Glomerular endothelial cell (primary cell): ENCODE data around the gene SPATA16. TPM values are rescaled to one million over a fixed set of nuclear protein-coding genes. Genes with fewer than 3 reads are reported as not detected.

Experiments
- DNase-seq: peaks from one replicate; pipeline ENCODE4 v3.0.0-alpha.2; 2011; ENCODE audit warnings: low read depth, low spot score; ENCODE audit errors: extremely low read depth
- total RNA-seq: library from RNA; depleted of rRNA; stranded (reverse); fragments of >200 nt; gene quantifications from 2 replicates; pipeline ENCODE4 v1.2.3, GENCODE V29; 2015

The SPATA16 gene
- total RNA-seq, 1 donor from 2014 or later, result not detected

DNA sequence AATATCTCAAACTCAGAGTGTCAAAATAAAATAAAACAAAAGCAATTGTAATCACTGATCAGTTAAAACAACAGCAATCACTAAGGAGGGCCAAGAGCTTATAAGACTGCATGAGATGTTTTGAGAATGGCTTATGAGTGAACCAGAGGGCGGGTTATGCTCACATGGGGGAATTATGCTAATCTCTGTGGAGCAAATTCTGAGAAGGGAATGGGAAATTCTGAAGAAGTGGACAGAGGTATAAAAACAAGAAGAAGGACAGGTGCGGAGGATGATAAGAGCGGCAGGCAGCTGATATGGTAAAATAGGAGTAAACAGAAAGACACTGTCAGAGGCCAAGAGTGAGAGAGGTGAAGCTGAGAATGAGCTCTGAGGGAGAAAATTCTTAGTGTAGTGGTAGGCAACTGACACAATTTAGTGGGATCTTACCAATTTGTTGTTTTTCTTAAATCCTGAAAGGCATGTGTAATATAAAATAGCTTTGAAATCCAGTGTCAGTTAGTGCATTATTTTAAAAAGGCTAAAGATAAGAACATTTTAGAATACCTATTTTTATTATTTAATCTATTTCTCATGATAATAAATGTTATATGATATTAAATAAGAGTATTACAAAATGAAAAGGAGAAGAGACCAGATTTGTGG lies 133.8 kb downstream of the SPATA16 start:
- no peak for DNase-seq

DNA sequence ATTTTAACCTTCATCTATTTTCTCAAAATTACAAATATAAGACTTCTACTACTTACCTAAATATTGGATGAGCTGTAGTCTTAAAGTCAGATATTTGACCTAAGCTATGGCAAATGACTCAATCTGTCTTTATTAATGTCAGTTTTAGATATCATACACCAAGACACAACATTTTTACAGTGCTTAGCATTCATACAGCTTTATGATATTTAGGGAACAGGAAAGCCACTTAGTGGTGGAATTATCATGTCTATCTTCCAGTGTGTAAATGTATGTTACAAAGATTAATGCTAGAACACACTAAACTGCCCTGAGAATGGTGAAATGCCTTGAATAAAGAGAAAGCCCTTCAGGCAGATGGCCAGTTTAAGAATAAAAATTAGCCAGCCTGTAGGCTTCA lies 135.0 kb downstream of the SPATA16 start:
- DNase-seq, result no peak

DNA sequence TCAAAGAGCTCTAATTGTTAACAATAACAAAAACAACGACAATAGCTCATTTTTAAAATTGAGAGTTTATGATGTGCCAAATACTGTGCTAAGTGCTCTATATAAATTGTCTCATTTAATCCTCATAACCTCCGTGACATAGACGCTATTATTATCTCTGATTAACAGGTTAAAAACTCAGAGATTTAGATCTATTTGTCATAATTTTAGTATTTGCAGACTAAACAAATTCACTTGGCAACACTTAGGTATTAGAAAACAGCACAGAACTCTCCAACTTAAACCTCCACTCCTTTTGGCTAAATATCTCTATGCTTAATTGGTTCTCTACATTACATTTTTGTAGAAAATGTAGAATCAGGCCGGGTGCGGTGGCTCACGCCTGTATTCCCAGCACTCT lies 136.4 kb downstream of the SPATA16 start:
- no peak for DNase-seq

DNA sequence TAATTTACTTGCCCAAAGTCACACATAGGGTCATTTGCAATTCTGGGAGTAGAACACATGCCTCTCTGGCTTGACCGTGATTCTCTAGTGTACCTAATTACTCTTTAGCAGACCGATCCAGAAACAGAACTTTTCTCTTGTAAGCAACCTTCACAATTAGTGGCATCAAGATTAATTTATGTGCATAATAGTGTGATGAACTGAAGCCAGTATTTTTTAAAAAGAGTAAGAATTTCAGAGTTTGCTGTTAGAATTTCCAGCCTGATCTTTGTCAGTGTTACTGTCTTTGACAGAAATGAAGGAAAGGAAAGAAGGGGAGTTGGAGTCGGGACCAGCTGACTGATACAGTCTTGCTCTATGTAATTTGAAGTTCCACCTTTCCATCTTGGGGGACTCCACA lies 137.1 kb downstream of the SPATA16 start:
- DNase-seq, result no peak

DNA sequence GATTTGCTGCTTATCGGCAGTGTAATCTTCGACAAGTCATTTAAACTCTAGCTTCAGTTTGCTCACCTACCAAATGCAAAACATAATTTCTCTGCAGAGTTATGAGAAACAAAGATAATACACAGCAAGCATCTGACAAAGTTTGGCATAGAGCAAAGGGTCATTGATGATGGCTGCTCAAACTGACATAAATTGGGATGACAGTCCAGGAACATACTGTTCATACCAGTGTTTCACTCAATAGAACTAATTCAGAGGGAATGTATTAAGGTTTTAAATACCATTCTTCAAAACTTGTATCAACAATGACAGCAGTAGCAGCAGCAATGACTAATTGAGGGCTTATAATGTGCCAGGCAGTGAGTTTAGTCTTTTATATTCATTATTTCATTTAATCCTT lies 137.6 kb downstream of the SPATA16 start:
- no peak for DNase-seq

DNA sequence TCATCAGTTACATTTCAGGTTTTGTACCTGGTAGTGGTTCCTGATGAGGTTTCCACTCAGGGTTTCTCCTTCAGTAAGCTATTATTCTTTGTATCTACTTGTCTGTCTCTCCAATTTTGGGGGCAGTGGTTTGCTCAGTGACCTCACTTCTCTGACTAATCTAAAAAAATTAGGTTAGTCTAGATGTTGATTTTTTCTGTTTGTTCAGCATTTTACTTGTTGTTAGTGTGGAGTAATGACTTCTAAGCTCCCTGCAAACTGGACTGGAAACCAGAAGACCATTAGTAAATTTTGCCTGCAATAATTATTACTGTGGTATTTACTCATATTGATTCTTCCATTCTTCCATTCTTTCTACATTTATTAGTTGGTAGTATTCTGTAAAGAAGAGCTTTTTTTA lies 139.4 kb downstream of the SPATA16 start:
- no peak for DNase-seq

DNA sequence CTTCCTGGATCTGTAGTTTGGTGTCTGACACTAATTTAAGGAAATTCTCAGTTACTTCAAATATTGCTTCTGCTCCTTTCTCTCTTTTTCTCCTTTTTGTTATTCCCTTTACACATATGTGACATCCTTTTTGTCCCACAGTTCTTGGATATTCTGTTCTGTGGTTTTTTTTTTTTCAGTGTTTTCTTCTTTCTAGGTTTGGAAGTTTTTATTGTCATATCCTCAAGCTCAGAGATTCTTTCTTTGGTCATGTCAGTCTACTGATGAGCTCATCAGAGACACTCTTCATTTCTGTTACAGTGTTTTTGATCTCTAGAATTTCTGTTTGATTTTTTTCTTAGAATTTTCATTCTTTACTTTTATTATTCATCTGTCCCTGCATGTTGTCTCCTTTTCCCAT lies 140.5 kb downstream of the SPATA16 start:
- no peak for DNase-seq

DNA sequence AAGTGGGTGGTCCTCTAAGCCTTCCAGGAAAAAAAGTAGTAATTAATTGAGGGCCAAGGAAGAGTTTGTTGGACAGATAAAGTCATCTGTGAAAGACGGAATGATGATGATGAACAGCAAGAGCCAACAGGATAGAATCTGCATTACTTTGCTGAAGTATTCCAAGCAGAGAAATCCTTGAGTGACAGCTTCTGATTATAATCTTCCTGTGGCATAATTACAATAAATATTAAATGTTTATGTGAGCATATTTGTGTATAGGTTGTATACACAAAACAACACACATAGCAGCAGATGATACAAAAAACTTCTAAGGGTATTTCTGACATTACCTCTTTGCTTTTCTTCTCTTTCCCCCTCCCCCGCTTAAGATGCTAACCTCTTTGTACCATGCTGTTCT lies 147.6 kb downstream of the SPATA16 start:
- no peak for DNase-seq

DNA sequence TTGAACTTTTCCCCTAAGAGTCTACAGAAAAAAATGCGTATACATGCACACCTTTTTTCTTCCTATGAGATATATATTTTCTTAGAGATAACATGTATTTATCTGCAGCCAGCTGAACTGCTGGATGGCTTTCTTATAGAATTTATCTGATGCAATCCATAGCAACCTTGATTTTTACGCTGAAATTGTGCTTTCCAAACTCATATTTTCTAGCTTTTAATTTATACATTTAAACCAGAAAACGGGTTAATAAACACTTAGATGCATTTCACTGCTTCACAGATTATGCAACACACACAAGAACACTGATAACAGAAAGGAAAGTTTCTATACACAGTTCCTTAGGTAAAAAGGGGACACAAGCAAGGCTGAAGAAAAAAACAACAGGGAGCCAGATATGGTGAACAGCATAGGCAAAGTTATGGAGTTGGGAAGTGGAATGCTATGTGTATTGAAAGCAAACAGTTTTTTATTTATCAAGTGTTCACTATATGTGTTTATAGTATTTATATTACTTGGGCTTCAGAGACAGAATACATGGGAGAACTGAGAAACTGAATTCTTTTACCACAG lies 149.5 kb downstream of the SPATA16 start:
- no peak for DNase-seq

DNA sequence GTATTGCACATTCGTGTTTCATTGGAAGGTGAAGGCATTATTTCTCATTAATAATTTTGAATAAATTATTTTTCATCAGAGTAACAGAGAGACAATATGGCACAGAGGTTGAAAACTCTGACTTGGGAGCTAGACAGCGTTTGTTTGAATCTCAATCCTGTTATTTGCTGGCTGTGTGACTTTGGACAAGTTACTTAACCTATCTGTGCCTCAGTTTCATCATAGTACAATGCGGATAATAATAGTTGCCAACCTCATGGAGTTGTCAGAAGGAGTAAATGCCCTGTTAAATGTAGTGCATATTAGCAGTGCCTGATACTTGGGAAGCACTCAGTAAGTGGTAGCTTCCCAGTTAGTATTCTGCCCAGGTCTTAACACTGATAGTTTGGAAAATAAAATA lies 151.7 kb downstream of the SPATA16 start:
- no peak for DNase-seq

DNA sequence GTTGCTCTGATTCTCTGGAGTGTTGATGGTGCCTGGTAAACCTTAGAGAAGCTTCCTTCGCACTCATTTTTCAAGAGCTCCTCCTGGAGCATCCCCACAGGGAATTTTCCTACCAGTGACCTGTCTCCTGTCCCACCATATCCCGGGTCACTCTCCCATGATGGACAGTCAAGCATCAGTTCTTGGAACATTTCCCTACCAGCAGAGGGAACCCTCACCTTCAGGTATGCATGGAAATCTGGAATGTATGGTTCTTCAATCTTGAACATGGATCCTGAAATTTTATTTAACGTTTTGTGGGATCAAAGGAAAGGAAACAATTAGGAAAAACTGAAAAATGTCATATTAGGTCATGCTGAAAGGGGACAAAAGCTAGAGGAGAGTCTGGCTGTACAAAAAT lies 153.8 kb downstream of the SPATA16 start:
- no peak for DNase-seq

DNA sequence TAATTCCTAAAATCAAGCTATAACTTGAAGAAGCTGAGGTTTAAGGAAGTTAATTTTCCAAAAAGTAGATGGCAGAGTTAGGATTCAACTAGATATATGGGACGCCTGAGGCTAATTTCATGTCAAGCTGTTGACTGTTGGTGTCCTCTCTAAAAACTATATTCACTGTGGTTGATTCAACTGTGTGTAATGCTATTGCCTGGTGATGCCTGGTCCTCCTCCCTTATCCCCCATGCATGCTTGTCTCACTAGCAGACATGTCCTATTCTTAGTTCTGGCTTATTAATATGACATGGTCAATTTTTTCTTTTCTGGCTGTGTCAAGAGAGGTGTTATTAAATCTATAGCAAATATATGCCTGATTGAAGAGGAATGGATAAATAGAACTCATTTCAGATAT lies 156.1 kb downstream of the SPATA16 start:
- no peak for DNase-seq

DNA sequence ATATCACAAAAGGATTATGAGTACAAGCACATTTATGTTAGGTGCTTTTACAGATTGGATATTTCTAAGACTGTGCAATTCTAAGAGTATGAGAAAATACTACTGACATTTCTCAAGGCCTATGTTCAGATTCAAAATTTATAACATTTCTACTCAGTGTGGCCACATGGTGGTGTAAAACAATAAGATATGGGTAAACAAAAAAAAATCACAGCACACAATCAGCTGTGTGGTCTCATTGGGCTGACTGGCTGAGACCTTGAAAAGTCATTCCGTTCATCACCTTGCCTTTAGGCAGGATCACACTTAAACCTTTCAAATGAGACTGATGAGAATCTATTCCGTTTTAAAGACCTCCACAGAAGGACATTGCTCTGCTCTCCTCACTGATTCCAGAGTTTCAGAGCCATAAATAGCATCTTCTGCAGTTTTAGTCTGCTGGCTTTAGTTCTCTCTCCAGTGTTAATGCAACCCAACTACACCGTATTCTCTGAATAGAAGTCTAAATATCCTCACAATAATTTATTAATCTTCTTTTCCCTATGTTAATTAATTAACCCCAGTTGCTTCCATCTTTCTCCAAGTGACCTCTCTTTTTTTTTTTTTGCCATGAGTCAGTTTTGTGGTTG lies 158.2 kb downstream of the SPATA16 start:
- DNase-seq, result no peak

DNA sequence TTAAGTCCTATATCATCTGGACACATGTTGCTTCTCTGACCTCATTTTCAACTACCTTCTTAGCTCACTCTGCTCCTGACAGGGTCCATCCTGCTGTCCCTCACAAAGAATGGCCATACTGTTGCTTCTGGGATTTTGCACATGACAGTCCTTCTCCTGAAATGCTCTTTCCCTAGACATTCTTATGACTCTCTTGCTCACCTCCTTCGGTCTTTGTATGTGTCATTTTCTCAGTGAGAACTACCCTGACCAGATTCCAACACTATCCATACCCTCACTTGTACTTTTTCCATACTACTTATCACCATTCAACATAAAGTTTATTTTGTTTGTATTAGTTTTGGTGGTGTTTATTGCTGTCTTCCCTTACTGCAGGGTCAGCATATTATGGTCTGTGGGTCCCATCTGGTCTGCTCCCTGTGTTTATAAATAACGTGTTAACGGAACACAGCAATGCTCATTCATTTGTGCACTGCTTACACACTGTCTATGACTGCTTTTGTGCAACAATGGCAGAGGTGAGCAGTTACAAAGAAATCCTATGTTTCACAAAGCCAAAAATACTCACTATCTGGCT lies 159.5 kb downstream of the SPATA16 start:
- no peak for DNase-seq

DNA sequence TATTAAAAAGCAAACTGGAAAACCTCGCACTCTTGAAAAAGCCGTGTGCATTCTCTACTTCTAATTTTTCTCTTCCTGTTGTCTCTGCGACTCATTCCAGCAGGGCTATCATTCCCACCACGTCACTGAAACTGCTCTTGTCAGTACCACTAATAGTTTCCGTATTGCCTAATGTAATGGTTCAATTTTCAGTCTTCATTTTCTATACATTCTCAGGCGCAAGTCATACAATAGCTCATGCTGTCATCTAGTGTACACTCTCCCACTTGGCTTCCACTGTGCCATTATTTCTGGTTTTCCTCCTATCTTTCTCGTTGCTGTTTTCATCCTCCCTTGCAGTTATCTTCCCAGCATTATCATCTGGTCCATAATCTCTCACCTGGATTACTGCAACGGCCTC lies 160.2 kb downstream of the SPATA16 start:
- DNase-seq, result no peak

DNA sequence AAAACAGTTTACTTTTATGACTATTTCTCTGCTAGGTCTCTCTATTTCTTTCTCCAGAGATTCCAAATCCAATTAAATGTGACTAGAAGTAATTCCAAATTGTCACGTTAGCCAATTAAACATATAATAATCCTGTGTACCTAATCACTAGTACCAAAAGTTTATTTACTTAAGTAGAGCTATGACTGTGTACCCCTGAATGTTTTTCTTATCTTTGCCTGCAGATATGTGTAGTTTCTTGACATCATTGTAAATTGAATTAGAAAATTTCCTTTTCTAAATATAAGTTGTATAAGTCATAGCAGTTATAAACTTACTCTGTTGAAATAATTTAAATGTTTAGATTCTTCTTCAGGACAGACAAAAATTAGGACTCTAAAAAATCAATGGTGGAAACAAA lies 163.3 kb downstream of the SPATA16 start:
- DNase-seq, result no peak

DNA sequence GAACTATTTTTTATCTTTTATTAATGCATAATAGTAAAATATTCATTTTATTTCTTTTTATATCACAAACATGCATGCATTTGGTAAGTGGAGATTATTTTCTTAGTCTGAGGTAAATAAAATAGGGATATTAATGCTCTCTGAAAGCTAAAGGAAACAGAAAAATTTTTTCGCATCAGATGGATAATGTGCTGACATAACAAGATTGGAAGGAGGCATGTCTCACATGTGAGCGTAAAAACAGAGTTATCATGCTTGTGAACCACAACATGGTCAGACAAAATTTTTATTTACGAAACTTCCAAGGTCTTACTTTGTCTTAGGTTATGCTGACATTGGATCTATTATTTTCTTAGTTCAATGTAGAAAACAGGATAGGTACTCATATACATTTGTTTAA lies 166.1 kb downstream of the SPATA16 start:
- no peak for DNase-seq

DNA sequence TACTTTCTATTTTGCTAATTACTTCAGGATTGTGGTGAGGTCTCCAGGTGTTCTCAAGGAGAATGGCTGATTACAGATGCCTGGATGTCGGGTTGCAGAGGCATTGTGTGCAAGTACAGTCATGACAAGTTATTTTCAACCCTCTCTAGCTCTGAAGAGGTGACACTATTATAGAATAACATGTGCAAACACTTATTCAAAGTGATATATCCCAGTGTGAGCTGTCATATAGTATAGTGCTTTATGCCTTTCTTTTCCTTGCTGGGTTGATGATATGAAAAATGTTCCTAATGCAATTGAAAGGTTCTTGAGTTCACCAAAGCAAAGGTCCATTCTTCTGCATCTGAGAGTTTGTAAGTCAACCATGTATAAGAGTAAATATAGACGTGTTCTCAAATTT lies 167.2 kb downstream of the SPATA16 start:
- DNase-seq, result no peak

DNA sequence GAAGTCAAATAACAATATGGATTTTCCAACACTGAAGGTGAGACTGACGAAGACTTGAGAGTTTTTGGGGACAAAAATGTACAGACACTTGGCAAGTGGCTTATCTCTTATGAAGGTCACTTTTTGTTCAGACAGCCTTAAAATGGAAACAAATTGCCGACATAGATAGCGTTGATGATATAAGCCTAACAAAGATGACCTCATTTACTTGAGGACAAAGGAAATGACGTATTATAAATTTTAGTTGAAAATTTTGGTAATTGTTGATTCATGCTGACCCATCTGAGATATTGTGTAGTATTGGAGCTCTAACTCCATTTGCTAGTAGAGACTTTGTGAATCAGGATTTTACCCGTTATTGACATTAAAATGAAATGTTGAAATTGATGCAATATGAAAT lies 168.3 kb downstream of the SPATA16 start:
- no peak for DNase-seq

DNA sequence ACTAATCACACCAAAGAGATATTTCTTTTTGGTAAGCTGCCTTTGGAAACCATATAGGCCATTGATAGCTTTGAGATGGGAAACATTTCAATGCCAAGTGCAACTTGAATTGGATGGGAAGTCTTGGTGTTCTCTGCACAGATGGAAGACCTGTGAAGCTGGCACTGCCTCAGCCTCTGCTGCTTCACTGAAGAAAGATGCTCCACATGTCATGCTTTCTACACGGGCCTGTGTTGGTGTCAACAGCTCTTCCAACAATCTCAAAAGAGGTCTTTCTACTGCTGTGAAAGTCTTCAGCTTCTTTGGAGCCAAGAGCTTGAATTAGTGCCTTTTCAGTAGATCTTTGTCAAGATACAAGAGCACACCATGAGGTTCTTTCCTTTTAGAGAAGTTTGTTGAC lies 169.0 kb downstream of the SPATA16 start:
- DNase-seq, result no peak

DNA sequence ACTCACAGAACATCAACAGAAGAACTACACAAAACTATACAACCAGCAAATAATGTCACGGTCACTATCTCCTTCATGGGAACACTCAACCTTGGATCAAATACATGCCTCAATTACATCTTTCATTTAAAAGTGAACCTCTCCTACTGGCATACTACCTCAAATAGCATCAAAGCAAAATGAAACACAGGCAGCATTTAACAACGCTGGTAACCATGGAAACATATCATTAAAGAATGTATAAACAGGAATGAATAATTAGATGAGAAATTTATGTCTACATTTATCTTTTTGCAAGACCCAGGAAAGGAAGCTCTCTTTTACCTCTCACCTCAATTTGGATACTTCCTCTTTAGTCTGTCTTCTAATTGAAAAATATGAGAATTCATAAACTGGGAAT lies 172.4 kb downstream of the SPATA16 start:
- no peak for DNase-seq

DNA sequence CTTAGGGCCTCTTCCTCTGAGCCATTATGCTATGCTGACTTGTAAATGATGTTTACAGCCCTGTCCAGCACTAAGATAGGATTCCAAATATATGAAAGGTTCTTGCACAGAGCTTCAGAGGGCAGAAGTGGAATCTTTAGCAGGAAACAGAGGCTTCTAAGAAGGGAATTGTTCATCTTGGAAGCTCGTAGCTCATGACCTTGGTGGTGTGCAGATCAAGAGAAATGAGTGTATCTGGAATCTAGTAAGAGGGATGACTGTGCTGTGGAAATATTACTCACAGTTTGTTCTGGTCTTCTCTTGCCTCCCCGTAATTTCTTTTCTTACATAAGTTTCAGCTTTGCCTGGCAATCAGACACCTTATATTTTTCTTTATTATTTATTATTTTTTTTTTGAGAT lies 175.8 kb downstream of the SPATA16 start:
- DNase-seq, result no peak
